HG03045 (cell line): ENCODE measurements around the gene PLCB4.

Experiments
- ATAC-seq: cut with Tn5 transposase; IDR thresholded peaks from one replicate; pipeline ENCODE4 v1.9.1; 2021; ENCODE audit warnings: mild to moderate bottlenecking, moderate library complexity; ENCODE audit not compliant: unreplicated experiment

PLCB4 gene

GRCh38 chr20:9212735-9213134, 143.8 kb downstream of the PLCB4 start:
- no peak for ATAC-seq

- no peak for ATAC-seq
Observed at GRCh38 chr20:9214685-9215084, 145.8 kb downstream of the PLCB4 start.

GRCh38 chr20:9215539-9215938, 146.7 kb downstream of the PLCB4 start:
- ATAC-seq: no peak

- no peak for ATAC-seq
Observed at GRCh38 chr20:9218531-9218961, 149.7 kb downstream of the PLCB4 start.

- no peak for ATAC-seq
Observed at GRCh38 chr20:9220874-9221547, 152.1 kb downstream of the PLCB4 start.

- ATAC-seq: no peak
Observed at GRCh38 chr20:9223296-9223695, 154.4 kb downstream of the PLCB4 start.

GRCh38 chr20:9225879-9226278, 157.0 kb downstream of the PLCB4 start:
- ATAC-seq: no peak

- no peak for ATAC-seq
Observed at GRCh38 chr20:9227896-9228615, 159.2 kb downstream of the PLCB4 start.

- no peak for ATAC-seq
Observed at GRCh38 chr20:9228774-9229450, 160.0 kb downstream of the PLCB4 start.

GRCh38 chr20:9230406-9230805, 161.5 kb downstream of the PLCB4 start:
- ATAC-seq: no peak

GRCh38 chr20:9233804-9234203, 164.9 kb downstream of the PLCB4 start:
- ATAC-seq: no peak

- no peak for ATAC-seq
Observed at GRCh38 chr20:9235518-9235917, 166.6 kb downstream of the PLCB4 start.

GRCh38 chr20:9236458-9236857, 167.6 kb downstream of the PLCB4 start:
- ATAC-seq: no peak

GRCh38 chr20:9241232-9241692, 172.4 kb downstream of the PLCB4 start:
- no peak for ATAC-seq

- ATAC-seq: no peak
Observed at GRCh38 chr20:9241721-9242427, 173.0 kb downstream of the PLCB4 start.

- ATAC-seq: no peak
Observed at GRCh38 chr20:9243986-9244385, 175.1 kb downstream of the PLCB4 start.

GRCh38 chr20:9244811-9245210, 175.9 kb downstream of the PLCB4 start:
- no peak for ATAC-seq

GRCh38 chr20:9246731-9247130, 177.8 kb downstream of the PLCB4 start:
- no peak for ATAC-seq

GRCh38 chr20:9250511-9250910, 181.6 kb downstream of the PLCB4 start:
- ATAC-seq: no peak

GRCh38 chr20:9253006-9253539, 184.2 kb downstream of the PLCB4 start:
- ATAC-seq: no peak

- ATAC-seq: no peak
Observed at GRCh38 chr20:9255171-9255570, 186.3 kb downstream of the PLCB4 start.
